ENCODE measurements around the gene MAPK8.

The MAPK8 gene

DNA sequence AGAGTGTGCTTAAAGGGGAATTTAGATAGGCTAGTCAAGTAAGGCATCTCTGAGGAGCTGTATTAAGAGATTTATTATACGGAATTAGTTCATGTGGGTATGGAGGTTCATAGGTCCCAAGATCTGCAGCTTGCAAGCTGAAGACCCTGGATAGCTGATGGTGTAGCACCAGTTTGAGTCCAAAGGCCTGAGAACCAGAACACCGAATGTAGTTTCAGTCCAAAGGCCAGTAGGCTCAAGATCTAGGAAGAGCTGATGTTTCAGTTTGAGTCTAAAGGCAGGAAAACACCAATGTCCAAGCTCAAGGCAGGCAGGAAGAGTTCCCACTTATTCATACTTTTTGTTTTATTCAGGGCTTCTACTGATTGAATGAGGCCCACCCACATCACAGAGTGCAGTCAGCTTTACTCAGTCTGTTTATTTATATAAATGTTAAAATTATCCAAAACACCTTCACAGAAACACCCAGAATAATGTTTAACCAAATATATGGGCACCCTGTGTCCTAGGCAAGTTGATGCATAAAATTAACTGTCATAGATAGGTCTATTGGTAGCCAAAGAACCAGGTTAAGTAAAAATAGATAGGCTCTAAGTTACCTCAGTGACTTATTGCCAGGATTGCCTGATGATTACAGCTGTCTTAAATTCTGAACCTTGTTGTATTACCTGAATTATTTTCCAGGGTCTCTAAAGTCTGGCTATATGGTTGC lies 83.5 kb downstream of the MAPK8 start:
- no peak for DNase-seq
- Histone ChIP-seq H3K36me3 (no peaks in the 10 kb centered on the region), H3K27ac (no peak overlapping the region), H3K27me3 (ENCODE audit: insufficient read depth, low read depth, severe bottlenecking) (no peaks in the 10 kb centered on the region), H3K4me3 (ENCODE audit: low read depth, low read length) (no peak overlapping the region), H3K9me3 (ENCODE audit: severe bottlenecking) (no peaks in the 10 kb centered on the region)
- no peak for TF ChIP-seq CTCF (IDR thresholded peaks at IDR 0.05; ENCODE audit: low read depth, low read length)

GRCh38 chr10:48390558-48390871 lies 84.0 kb downstream of the MAPK8 start:
- no peaks in the 10 kb centered on the region for H3K27me3 ChIP-seq (ENCODE audit: insufficient read depth, low read depth, severe bottlenecking)
- DNase-seq: no peak
- no peaks in the 10 kb centered on the region for H3K36me3 ChIP-seq
- no peaks in the 10 kb centered on the region for H3K9me3 ChIP-seq (ENCODE audit: severe bottlenecking)
- no peak overlapping the region for H3K27ac ChIP-seq
- no peak for TF ChIP-seq CTCF (IDR thresholded peaks at IDR 0.05; ENCODE audit: low read depth, low read length)
- H3K4me3 ChIP-seq (ENCODE audit: low read depth, low read length): no peak overlapping the region

DNA sequence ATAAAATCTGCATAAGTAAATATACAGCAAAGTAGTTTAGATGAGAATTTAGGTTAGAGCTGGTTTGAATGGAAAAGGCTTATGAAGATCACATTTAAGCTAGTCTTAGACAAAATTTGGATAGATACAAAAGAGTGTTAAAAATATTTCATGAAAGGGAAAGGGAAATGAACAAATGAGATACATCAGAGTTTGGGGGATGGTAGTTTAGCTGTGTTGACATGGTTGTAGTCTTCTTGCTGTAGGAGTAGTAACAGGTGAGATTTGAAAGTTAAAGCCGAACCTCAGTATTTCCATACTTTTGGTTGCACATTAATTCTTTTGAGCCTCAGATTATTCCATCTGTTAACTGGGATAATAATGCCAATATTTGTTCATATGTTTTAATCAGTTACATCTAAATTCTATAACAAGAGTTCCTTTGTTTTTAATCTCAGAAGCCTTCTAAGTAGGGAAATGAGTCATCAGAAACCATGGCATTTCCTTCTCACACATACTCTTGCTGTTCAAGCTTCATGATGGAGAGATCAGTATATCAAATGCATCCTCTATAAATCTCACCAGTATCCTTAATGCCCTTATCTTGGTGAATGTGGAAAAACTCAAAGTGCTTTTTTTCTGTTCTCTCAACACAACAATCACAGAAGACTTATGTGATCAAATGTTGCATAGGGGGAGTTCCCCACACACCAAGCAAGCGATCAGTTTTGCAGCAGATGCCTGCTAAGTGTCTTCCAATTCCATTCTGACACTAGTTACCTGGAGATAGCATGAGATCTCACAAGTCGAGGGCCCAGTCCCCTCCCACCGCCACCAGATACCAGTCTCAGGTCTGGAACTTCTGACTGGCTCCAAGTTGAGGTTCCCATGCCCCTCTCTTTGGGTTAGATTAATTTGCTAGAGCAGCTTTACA lies 84.7 kb downstream of the MAPK8 start:
- no peaks in the 10 kb centered on the region for H3K27me3 ChIP-seq (ENCODE audit: insufficient read depth, low read depth, severe bottlenecking)
- no peaks in the 10 kb centered on the region for H3K9me3 ChIP-seq (ENCODE audit: severe bottlenecking)
- DNase-seq: no peak
- TF ChIP-seq CTCF (IDR thresholded peaks at IDR 0.05; ENCODE audit: low read depth, low read length): no peak
- H3K27ac ChIP-seq: no peak overlapping the region
- H3K36me3 ChIP-seq: no peaks in the 10 kb centered on the region
- no peak overlapping the region for H3K4me3 ChIP-seq (ENCODE audit: low read depth, low read length)

- H3K27ac ChIP-seq: no peak overlapping the region
- no peaks in the 10 kb centered on the region for H3K36me3 ChIP-seq
- no peaks in the 10 kb centered on the region for H3K27me3 ChIP-seq (ENCODE audit: insufficient read depth, low read depth, severe bottlenecking)
- no peak for TF ChIP-seq CTCF (IDR thresholded peaks at IDR 0.05; ENCODE audit: low read depth, low read length)
- DNase-seq: no peak
- no peaks in the 10 kb centered on the region for H3K9me3 ChIP-seq (ENCODE audit: severe bottlenecking)
- no peak overlapping the region for H3K4me3 ChIP-seq (ENCODE audit: low read depth, low read length)
Observed at GRCh38 chr10:48391994-48392393, 85.5 kb downstream of the MAPK8 start.

GRCh38 chr10:48398261-48398660 lies 91.8 kb downstream of the MAPK8 start:
- no peak for DNase-seq
- no peaks in the 10 kb centered on the region for H3K9me3 ChIP-seq (ENCODE audit: severe bottlenecking)
- no peaks in the 10 kb centered on the region for H3K27me3 ChIP-seq (ENCODE audit: insufficient read depth, low read depth, severe bottlenecking)
- no peaks in the 10 kb centered on the region for H3K36me3 ChIP-seq
- no peak for TF ChIP-seq CTCF (IDR thresholded peaks at IDR 0.05; ENCODE audit: low read depth, low read length)
- no peak overlapping the region for H3K4me3 ChIP-seq (ENCODE audit: low read depth, low read length)
- H3K27ac ChIP-seq: no peak overlapping the region

All from WERI-Rb-1 (cell line).